ENCODE data around the gene OSTN. TPM values are rescaled to one million over a fixed set of nuclear protein-coding genes. Genes with fewer than 3 reads are reported as not detected.
"Not testable (repeated sequence)": the region's sequence is repeated elsewhere in the genome, so short reads cannot be mapped to it uniquely, and the experiment has no call there.

The OSTN gene
- total RNA-seq, 1 donor from 2014 or later = not detected

DNA sequence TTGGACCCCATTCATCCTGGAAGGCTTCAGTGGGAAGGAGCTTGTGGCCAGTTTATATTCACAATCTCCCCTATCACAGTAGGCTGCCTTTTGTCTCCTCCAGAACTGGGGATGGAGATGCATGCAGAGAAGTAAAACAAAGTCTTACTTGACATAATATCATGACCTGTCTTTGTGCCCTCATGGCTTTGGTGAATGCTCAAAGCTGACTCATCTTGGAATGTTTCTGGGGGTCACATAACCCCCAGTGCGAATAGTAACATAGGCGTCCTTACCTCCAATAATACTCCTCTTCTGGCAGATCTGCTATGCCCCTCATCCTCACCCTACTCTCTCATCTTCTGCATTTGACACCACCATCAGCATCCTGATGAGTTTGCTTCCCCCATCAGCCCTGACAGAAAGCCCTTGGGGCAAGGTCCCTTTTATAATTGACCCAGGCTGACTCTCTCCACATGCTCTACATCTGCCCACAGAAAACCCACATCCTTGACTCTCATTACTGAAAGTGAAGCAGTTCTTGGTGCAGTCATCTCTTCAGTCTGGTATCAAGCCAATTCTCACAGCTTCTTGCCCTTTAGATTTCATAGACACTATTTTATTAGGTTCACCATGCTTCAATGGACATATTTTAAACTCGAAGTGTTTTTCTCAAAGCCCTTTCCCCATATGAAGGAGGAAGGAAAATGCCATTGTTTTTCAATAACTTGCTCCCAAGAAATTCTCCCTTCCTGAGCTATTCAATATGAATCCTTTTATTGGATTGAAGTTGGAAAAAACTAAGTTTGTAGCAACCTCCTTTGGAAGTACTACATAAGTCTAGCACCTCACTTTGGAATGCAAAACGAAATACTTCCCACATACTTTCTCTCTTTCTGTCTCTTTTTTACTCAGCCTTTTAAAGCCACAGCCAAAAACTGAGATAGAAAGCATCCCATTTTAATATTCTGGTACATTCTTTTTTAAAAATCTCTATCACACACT, 36.6 kb downstream of the OSTN start:
- no peak for DNase-seq (ENCODE audit: low spot score)

DNA sequence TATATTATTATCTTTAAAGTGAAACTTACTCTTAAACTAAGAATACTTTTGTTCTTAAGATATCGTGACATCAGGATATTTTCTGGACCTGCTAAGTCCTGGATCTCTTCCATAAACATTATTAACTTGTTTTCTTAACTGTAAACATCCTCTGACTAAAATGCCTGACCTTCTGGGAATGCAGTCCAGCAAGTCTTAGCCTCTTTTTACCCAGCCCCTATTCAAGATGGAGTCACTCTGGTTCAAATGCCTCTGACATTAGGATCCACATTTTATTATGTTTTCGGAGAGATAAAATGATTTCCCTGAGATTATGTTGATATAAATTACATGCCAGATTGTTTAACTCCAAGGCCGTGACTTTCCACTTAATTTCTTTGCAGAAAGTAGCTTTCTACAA, 37.6 kb downstream of the OSTN start:
- no peak for DNase-seq (ENCODE audit: low spot score)

DNA sequence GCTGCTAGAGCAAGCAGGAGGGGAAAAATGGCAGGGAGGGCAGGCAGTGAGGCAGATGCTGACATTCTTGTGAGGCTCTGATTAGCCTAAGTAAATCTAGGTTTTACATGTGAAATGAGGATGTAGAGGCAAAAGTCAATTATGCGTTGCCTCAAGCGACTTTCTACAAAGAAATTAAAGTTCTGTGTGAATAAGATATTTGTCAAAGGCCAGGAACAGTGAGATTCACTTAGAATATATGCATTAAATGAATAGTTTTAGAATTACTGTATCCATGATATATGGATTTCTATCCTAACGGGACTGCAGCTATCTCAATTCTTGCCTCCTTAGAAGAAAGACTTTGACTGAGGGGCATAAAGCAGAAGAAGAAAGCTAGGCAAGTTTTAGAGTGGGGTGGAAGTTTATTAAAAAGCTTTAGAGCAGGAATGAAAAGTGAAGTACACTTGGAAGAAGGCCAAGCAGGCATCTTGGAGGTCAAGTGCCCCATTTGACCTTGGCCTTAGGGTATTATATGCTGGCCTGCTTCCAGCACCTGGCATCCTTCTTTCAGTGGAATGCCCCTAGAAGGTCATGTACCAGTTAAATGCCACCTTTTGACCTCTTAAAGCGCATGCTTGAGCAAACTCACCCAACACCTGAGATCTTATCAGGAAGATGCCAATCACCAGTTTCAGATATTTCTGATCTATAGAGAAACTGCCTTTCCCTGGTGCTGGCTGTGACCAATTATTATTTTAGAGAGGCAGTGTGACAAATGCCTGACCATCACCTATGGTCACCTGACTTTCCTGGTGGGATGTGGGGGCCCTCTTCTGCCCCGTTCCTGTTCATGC, 38.2 kb downstream of the OSTN start:
- DNase-seq (ENCODE audit: low spot score) = no peak

DNA sequence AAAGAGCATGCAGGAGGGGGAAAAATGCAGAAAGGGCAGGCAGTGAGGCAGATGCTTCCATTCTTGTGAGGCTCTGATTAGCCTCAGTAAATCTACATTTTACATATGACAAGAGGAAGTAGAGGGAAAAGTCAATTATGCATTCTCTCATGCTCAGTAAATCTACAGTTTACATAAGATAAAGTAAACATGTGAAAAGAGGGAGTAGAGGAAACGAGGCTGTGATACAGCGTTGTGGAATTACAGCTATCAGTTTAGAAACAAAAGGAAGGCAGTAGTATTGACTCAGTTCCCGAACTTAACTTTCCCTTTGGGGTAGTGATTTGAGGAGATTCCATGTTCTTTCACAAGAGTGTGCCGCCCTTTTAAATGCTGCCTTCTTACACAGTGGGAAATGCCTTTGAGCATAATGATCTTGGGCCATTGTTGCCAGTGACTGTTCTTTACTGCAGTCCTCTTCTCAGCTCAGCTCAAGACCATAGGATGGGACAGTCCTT, 39.3 kb downstream of the OSTN start:
- no peak for DNase-seq (ENCODE audit: low spot score)

DNA sequence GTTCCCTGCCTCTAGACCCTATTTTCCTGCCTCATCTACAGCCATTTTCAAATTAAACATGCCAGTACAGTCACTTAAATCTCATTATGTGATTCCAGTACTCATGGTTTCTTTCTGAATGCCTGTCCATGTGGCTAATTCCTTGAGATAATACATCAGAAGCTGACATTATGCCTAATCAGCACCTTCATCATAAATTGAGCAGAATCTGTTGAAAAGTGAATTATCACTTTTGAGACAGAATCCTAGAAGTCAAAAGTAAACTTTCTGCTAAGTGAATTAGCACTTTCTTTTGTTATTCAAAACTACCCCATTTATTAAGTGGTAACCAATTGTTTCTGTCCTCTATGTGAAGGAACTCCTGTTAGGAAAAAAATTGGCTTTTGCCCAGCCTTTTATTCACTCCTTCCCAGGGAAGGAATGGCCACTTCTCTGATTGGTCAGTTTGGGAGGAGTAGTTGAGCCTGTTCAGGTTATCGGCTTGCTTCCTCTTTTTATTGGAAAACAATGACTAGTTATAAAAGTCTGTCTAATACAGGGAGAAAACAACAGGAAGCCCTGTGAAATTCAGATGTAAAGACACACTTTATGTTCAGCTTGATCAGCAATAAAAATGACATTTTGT, 40.5 kb downstream of the OSTN start:
- no peak for DNase-seq (ENCODE audit: low spot score)

DNA sequence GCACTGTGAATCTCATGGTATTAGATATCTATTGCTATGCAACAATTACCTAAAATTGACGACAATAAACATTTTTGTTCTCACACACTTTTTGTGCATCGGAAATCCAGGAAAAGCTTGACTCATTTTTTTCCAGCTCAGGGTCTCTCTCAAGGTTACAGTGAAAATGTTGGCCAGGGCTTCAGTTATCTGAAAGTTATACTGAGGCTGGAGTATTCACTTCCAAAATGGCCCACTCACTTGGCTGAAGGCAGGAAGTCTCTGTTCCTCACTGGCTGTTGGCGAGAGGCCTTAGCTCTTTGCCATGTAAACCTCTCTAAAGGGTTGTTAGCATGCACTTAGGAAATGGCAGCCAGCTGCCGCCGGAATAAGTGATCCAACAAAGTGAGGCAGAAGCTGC, 41.4 kb downstream of the OSTN start:
- DNase-seq (ENCODE audit: low spot score) = no peak

DNA sequence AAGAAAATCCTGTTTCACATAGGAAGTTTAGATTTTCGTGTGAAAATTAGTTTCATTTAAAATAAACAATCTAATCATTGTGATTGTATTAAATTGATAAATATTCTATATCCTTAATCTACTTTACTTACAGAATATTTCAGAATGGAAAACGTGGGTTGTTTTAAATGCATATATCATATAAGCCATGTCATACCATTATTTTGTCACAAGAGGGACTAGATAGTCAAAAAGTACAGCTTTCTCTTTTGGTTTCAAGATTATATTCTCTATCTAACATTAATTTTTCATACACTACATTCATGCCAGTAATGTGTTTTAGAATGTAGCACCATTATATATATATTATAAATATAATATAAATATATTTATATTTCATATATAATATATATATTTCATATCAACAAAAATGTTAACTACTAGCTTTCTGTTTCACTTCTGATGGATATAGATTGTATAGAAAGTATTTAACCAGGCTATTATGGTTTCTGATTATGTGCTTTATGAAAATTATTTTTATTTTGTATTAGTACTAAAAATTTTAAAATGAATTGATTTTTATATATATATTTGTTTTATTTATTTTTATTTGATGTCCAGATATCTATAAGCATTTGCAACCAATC, 45.3 kb downstream of the OSTN start:
- no peak for DNase-seq (ENCODE audit: low spot score)

DNA sequence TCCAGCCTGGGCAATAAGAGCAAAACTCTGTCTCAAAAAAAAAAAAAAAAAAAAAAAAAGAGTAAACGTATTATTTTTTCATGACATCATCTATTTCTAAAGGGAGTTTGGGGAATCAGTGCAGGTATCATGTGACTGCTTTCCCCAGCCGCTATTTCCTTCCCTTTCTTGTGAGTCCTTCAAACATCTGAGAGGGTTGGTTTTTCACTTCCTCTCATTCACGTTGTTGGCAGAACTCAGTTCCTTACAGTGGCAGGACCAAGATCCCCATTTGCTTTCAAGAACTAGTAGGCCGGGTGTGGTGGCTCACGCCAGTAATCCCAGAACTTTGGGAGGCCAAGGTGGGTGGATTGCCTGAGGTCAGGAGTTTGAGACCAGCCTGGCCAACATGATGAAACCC, 47.0 kb downstream of the OSTN start:
- not testable (repeated sequence) for DNase-seq (ENCODE audit: low spot score)

DNA sequence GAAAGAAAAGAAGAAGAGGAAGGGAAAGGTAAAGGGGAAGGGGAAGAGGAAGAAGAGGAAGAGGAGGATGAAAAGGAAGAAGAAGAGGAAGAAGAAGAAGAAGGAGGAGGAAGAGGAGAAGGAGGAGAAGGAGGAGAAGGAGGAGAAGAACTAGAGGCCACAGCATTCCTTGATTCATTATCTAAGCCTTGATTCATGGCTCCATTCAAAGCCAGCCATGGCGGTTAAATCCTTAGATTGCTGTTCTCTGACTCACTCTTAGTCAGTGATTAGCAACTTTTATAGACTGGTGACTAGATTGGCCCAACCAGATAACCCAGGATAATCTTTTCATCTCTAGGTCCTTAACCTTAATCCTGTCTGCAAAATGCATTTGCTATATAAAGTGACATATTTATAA, 47.6 kb downstream of the OSTN start:
- DNase-seq (ENCODE audit: low spot score) = no peak

DNA sequence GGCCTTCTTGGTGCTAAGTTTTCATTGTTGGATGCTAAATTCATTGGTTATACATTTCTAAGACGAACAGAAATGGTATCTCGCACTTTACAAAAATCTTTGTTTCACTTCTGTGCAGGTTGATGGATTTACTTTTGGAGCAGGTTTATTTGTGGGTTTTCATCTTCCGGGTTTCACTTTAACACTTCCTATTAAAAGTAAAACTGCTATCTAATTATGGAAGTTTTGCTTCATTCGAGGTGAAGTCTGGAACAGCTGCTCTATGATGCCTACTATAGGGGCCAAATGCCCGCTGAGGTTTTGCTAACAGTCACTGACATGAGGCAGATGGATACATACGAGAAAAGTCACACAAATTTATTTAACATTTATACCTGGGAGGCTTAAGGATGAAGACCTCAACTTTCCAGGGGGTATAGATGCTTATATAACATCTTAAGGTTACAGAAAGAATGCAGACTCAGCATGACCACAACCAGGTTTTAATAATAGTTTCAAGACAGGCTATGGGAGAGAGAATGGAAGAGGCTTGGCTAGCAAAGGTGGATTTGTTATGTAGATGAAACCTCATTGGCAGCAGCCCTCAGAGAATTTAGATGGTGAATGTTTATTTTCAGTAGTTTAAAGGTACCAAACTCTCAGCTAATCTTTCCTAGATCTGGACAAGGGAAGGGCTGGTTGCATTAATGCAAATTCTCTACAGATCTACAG, 54.2 kb downstream of the OSTN start:
- no peak for DNase-seq (ENCODE audit: low spot score)

DNA sequence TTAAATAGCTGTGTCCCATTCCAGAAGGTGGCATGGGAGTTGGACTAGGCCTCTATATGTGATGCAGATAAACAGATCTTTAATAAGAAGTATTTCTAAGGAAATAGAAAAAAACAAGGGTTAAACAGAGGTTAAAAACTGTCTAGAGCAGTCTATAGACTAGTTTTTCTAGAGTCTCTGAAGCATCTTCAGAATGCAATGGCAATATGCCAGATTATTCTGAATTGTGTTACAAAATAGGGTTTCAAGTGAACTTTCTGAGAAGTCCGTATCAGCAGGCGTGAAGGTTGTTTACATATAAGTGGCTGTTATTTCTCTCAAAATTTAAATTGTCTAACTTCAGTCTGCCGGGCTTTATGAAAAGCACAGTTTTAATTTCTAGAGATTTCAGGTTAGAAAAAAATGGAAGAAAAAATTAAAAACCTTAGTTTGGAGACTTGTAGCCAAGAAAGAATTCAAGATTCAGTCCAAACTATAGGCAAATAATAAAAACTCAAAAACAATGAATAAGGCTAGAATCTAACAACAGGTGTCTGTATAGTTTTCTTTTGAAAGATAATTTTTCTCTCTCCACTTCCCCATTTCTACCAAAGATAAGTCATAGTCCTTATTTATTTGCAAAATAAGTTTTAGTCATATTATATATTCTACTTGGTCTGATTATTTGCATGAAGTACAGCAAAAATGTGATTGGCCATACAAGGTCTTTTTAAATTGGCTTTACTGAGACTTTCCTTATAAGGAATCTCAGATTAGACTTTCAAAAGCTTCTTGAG, 55.2 kb downstream of the OSTN start:
- DNase-seq (ENCODE audit: low spot score) = no peak

DNA sequence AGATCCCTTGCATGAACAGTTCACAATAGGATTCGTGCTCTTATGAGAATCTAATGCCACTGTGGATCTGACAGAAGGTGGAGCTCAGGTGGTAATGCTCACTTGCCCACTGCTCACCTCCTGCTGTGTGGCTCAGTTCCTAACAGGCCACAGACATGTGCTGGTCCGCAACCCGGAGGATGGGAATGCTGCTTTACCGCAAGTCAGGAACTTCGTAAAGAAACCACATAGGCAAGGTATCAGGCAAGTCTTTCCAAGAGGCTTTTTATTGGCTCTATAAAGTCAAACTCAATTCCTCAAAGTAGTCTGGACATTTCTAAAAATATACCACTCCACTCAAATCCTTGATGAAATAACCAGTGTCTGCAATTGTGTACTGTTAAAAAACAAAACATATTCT, 56.1 kb downstream of the OSTN start:
- no peak for DNase-seq (ENCODE audit: low spot score)

DNA sequence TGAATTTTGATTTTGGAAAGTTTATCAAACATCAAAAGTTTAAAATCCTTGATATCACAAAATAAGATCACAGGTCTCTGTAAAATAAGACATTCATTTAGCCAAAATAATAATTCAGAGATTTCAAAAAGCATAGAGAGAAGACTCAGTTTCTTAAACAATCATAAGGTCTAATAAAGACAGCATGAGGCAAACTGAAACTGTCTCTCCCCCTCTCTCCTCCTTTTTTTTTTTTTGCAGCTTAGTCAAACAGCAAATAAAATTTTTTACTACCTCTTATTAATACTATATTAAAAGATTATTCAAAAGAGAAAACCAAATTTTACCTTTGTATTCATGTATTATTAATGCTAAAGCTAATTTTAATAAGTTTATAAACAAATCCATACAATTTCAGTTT, 57.4 kb downstream of the OSTN start:
- no peak for DNase-seq (ENCODE audit: low spot score)

DNA sequence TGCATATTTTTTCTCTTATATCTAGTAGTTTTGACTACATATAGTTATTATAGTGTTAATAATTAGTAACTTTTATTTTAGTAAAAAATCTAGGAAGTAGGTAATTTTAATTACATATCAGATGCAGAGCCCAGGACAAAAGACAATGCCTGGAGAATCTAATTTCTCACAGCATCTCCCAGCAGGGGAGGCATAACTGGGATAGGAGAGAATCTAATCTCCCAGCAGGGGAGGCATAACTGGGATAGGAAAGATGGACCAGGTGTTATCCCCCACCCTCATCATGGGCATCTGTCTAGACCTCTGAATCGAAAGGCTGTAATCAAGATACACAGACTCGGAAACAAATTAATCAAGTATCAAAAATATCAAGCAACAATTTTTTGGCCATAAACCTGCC, 58.2 kb downstream of the OSTN start:
- DNase-seq (ENCODE audit: low spot score) = no peak

DNA sequence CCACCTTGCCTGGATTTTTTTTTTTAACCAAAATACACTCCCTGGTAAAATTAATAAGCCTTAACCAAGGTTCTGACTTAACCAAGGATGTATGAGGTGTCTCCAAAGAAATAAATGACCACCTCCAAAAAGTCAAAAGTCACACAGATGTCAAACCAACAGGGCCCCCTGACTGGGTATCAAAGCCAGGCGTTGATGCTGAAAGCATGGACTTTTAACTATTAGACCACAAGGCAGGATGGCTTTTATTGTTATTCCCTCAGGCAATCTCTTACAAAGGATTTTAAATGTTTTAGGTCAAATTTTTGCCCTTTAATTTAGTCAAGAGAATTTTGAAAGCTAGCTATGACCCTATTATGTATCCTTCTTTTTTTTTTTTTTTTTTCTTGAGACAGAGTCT, 60.4 kb downstream of the OSTN start:
- no peak for DNase-seq (ENCODE audit: low spot score)

DNA sequence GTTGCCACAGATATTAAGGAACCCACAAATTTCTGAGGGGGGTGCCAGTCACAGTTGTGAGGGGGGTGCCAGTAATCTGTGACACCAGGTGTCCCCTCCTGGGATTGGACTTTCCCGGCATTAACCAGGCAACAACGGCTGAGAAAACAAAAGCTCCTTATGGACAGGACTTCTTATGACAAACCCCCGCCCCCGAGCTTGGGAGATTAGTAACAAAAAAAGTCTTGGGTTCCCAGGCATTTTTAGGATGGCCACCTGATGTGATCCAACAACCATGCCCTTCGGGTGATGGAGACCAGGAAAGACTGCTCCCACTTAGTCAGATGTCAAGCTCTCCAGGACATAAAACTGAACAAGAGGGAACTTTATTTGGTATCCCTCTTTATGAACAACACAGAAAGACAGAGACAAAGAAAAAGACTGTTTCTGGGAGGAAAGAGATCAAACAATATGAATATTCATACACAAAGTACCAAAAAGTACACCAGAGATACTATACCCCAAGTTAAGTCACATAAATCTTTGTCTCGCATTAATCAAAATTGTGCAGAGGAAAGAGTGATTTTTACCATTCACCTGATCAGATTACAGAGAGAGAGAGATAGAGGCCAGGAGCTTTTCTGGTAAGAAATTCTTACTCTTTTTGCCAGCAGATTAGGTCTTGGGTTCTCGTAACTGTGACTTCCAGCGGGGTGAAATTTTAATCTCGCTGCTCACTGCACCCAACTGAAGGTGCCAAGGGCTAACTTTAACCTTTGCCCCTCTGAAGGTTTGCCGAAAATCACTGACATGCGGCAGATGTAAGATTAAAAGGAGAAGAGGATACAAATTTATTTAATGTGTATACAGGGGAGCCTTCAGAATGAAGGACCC, 61.6 kb downstream of the OSTN start:
- DNase-seq (ENCODE audit: low spot score) = no peak

DNA sequence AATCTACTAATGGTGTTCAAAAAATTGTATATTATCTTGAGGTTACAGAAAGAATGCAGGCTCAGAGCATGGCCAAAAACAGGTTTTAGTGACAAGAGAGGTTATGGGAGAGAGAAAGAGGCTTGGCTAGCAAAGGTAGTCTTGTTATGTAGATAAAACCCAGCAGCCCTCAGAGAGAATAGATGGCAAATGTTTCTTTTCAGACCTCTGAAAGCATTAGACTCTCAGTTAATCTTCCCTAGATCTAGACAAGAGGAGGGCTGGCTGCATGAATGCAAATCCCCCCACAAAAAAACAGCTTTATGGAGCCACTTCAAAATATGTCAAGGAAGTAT, 62.2 kb downstream of the OSTN start:
- DNase-seq (ENCODE audit: low spot score) = no peak

DNA sequence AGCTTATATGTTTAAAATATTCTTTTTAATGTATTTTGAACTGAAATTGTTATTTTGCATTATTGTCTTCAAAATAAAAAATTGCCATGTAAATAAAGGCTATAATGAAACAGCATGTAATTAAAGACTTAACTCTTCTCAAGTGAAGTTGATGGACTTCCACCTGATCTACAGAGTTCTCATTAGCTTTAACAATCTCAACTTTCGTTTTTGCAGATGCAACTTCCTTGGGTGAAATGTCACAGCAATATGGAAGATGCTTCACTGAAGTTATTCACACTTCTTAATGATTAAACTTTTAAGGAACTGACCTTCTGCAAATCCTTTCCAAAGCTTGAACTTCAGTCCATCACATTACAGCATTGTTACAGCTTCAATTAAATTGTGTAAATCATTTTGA, 63.6 kb downstream of the OSTN start:
- DNase-seq (ENCODE audit: low spot score) = no peak

DNA sequence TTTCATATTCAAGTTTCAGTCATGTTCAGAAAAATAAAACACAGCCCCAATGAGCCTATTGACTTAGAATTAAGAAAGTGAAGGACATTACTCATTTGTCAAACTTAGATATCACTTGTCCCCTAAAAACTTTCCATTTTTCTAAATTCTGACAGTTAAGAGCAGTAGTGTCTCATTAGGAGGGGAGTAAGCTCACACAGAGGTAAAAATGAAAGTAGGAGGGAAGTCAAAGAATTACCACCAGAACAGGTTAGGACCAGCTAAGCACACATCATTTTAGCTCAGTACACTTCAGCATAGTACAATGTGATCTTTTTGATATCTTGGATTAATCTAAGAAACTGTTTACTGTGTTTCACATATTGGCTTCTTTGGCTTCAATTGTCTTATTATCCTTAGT, 64.3 kb downstream of the OSTN start:
- DNase-seq (ENCODE audit: low spot score) = no peak
